Measurements from ENCODE around the gene CDT1. TPM values are rescaled to one million over a fixed set of nuclear protein-coding genes. Genes with fewer than 3 reads are reported as not detected.

CDT1 gene
- total and polyA plus RNA-seq, 2 experiments from 2014 or later: 32.6 to 187 TPM

DNA sequence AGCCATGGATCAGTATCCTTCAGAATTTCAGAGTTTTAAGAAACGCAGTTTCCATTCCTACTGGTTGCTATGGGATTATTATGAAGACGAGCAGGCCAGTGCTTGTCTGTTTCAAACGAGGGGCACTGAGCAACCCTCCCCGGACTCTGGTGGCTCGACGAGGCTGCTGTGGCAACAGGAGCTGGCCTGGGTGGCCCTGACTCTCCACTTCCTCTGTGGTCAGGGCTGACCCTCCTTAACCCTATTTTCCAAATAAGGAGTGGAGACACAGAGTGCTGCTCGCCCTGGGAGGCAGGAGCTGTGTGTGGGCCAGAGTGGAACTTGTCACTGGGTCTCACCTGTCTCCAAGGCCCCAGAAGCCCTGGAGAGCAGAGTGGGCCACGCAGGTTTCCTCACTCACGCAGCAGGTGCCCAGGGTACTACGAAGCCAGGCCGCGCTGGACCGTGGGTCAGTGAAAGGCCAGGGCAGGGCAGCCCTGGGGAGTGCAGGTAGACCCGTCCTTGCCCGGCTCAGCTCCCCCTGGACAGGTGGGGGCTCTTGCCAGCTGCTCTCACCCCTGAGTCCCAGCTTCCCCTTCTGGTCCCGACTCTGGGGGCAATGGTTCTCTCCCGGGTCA lies 49.8 kb downstream of the CDT1 start:
- no peak overlapping the region for H3K27ac ChIP-seq (ENCODE audit: low read depth)
- ATAC-seq (no peak), DNase-seq (ENCODE audit: low spot score) (no peak)
- H4K20me1 ChIP-seq (replicated peaks; ENCODE audit: insufficient read depth): peaks cover 7% of the 10 kb centered on the region; the same call in 1 of the 2 replicates
- H3K9me2 ChIP-seq (ENCODE audit: insufficient read depth): no peaks in the 10 kb centered on the region
- H3K4me1 ChIP-seq (ENCODE audit: insufficient read depth): no peaks in the 10 kb centered on the region; the same call in 1 of the 2 replicates
- Mint-ChIP-seq H3K36me3 (ENCODE audit: low read depth) (peaks cover 28% of the 10 kb centered on the region), H3K4me1 (peaks cover 19% of the 10 kb centered on the region), H3K27me3 (ENCODE audit: insufficient read depth, low read depth, poor library complexity) (peaks cover 8% of the 10 kb centered on the region), H3K9me3 (peaks cover 12% of the 10 kb centered on the region), H3K27ac (no peak overlapping the region), H3K4me3 (no peak overlapping the region)
- no peak overlapping the region for H3K4me2 ChIP-seq
- H3K4me3 ChIP-seq: no peak overlapping the region
- no peak overlapping the region for H2AFZ ChIP-seq
- H3K27me3 ChIP-seq (ENCODE audit: insufficient read depth): no peaks in the 10 kb centered on the region
- no peak for TF ChIP-seq ETS1 (IDR thresholded peaks at IDR 0.05)
- TF ChIP-seq POLR2AphosphoS5 (IDR thresholded peaks at IDR 0.05; ENCODE audit: low read depth): no peak
- no peak for TF ChIP-seq ZNF114 (CRISPR knock-in tag; IDR thresholded peaks at IDR 0.05)
- TF ChIP-seq, protein P1, sequence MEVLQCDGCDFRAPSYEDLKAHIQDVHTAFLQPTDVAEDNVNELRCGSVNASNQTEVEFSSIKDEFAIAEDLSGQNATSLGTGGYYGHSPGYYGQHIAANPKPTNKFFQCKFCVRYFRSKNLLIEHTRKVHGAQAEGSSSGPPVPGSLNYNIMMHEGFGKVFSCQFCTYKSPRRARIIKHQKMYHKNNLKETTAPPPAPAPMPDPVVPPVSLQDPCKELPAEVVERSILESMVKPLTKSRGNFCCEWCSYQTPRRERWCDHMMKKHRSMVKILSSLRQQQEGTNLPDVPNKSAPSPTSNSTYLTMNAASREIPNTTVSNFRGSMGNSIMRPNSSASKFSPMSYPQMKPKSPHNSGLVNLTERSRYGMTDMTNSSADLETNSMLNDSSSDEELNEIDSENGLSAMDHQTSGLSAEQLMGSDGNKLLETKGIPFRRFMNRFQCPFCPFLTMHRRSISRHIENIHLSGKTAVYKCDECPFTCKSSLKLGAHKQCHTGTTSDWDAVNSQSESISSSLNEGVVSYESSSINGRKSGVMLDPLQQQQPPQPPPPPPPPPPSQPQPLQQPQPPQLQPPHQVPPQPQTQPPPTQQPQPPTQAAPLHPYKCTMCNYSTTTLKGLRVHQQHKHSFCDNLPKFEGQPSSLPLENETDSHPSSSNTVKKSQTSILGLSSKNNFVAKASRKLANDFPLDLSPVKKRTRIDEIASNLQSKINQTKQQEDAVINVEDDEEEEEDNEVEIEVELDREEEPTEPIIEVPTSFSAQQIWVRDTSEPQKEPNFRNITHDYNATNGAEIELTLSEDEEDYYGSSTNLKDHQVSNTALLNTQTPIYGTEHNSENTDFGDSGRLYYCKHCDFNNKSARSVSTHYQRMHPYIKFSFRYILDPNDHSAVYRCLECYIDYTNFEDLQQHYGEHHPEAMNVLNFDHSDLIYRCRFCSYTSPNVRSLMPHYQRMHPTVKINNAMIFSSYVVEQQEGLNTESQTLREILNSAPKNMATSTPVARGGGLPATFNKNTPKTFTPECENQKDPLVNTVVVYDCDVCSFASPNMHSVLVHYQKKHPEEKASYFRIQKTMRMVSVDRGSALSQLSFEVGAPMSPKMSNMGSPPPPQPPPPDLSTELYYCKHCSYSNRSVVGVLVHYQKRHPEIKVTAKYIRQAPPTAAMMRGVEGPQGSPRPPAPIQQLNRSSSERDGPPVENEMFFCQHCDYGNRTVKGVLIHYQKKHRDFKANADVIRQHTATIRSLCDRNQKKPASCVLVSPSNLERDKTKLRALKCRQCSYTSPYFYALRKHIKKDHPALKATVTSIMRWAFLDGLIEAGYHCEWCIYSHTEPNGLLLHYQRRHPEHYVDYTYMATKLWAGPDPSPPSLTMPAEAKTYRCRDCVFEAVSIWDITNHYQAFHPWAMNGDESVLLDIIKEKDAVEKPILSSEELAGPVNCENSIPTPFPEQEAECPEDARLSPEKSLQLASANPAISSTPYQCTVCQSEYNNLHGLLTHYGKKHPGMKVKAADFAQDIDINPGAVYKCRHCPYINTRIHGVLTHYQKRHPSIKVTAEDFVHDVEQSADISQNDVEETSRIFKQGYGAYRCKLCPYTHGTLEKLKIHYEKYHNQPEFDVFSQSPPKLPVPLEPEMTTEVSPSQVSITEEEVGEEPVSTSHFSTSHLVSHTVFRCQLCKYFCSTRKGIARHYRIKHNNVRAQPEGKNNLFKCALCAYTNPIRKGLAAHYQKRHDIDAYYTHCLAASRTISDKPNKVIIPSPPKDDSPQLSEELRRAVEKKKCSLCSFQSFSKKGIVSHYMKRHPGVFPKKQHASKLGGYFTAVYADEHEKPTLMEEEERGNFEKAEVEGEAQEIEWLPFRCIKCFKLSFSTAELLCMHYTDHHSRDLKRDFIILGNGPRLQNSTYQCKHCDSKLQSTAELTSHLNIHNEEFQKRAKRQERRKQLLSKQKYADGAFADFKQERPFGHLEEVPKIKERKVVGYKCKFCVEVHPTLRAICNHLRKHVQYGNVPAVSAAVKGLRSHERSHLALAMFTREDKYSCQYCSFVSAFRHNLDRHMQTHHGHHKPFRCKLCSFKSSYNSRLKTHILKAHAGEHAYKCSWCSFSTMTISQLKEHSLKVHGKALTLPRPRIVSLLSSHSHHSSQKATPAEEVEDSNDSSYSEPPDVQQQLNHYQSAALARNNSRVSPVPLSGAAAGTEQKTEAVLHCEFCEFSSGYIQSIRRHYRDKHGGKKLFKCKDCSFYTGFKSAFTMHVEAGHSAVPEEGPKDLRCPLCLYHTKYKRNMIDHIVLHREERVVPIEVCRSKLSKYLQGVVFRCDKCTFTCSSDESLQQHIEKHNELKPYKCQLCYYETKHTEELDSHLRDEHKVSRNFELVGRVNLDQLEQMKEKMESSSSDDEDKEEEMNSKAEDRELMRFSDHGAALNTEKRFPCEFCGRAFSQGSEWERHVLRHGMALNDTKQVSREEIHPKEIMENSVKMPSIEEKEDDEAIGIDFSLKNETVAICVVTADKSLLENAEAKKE (CRISPR knock-in tag; IDR thresholded peaks at IDR 0.05): no peak
- TF ChIP-seq JUNB (IDR thresholded peaks at IDR 0.05; ENCODE audit: unreplicated experiment): no peak
- no peak for TF ChIP-seq EZH2 (IDR thresholded peaks at IDR 0.05; ENCODE audit: low read depth, unreplicated experiment)
- no peak for TF ChIP-seq NANOG (IDR thresholded peaks at IDR 0.05; ENCODE audit: borderline replicate concordance)
- TF ChIP-seq, protein P2, sequence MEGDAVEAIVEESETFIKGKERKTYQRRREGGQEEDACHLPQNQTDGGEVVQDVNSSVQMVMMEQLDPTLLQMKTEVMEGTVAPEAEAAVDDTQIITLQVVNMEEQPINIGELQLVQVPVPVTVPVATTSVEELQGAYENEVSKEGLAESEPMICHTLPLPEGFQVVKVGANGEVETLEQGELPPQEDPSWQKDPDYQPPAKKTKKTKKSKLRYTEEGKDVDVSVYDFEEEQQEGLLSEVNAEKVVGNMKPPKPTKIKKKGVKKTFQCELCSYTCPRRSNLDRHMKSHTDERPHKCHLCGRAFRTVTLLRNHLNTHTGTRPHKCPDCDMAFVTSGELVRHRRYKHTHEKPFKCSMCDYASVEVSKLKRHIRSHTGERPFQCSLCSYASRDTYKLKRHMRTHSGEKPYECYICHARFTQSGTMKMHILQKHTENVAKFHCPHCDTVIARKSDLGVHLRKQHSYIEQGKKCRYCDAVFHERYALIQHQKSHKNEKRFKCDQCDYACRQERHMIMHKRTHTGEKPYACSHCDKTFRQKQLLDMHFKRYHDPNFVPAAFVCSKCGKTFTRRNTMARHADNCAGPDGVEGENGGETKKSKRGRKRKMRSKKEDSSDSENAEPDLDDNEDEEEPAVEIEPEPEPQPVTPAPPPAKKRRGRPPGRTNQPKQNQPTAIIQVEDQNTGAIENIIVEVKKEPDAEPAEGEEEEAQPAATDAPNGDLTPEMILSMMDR (conservative IDR thresholded peaks at IDR 0.05; ENCODE audit: low read depth in 2 of 2): no peak
- no peak for TF ChIP-seq CREB1 (CRISPR knock-in tag; IDR thresholded peaks at IDR 0.05; ENCODE audit: low read depth)
- no peak for TF ChIP-seq ZNF331 (CRISPR knock-in tag; IDR thresholded peaks at IDR 0.05; ENCODE audit: low read depth)
- no peak for TF ChIP-seq EZH2phosphoT487 (IDR thresholded peaks at IDR 0.05; ENCODE audit: unreplicated experiment)
- TF ChIP-seq STAT1 (IDR thresholded peaks at IDR 0.05; ENCODE audit: unreplicated experiment): no peak
- TF ChIP-seq, protein P3, sequence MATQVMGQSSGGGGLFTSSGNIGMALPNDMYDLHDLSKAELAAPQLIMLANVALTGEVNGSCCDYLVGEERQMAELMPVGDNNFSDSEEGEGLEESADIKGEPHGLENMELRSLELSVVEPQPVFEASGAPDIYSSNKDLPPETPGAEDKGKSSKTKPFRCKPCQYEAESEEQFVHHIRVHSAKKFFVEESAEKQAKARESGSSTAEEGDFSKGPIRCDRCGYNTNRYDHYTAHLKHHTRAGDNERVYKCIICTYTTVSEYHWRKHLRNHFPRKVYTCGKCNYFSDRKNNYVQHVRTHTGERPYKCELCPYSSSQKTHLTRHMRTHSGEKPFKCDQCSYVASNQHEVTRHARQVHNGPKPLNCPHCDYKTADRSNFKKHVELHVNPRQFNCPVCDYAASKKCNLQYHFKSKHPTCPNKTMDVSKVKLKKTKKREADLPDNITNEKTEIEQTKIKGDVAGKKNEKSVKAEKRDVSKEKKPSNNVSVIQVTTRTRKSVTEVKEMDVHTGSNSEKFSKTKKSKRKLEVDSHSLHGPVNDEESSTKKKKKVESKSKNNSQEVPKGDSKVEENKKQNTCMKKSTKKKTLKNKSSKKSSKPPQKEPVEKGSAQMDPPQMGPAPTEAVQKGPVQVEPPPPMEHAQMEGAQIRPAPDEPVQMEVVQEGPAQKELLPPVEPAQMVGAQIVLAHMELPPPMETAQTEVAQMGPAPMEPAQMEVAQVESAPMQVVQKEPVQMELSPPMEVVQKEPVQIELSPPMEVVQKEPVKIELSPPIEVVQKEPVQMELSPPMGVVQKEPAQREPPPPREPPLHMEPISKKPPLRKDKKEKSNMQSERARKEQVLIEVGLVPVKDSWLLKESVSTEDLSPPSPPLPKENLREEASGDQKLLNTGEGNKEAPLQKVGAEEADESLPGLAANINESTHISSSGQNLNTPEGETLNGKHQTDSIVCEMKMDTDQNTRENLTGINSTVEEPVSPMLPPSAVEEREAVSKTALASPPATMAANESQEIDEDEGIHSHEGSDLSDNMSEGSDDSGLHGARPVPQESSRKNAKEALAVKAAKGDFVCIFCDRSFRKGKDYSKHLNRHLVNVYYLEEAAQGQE (IDR thresholded peaks at IDR 0.05; ENCODE audit: unreplicated experiment): no peak
- 0 out of 2 replicates have a peak, but pooled peaks cover 3% of the 10 kb centered on the region for H3F3A ChIP-seq (replicated peaks; ENCODE audit: low read depth)
- H3K36me3 ChIP-seq (ENCODE audit: insufficient read depth): no peaks in the 10 kb centered on the region
- peaks cover 18% of the 10 kb centered on the region for H3K79me2 ChIP-seq (replicated peaks; ENCODE audit: insufficient read depth)
